HCT116 (cell line): Measurements from ENCODE around the gene FAM20B. TPM values are rescaled to one million over a fixed set of nuclear protein-coding genes. Genes with fewer than 3 reads are reported as not detected.

Experiments
- ATAC-seq: fragments of 200-7000 bp; cut with Tn5 transposase; 2 replicates; pipeline ENCODE4 v1.9.1; 2020; ENCODE audit warnings: mild to moderate bottlenecking, moderate library complexity
- BruUV-seq: library from RNA; stranded (reverse); fragments of 400-500 nt; replicated peaks from 2 replicates; lab custom pipeline; 2021; lab: Mats Ljungman, UMichigan
- CTCF ChIA-PET: fragments of 300-600 bp; sonication (Branson Sonifier 250); formaldehyde crosslinking; loops from one replicate; lab custom pipeline; 2021; ENCODE audit warnings: antibody characterized with exemption; lab: Charles Lee
- POLR2A ChIA-PET: fragments of 300-600, 350-600 bp; sonication (Branson Sonifier 250); formaldehyde crosslinking; loops from one replicate; lab custom pipeline; 2021; ENCODE audit warnings: antibody characterized with exemption; lab: Charles Lee
- RAD21 ChIA-PET, 2 experiments: fragments of 300-600 bp; sonication (Branson Sonifier 250); formaldehyde crosslinking; loops; one replicate each; lab custom pipeline; 2023; ENCODE audit warnings: low total read pairs in 2 of 2; ENCODE audit not compliant: uncharacterized antibody in 2 of 2, unreplicated experiment in 2 of 2, low non-redundant PET in 1 of 2; lab: Charles Lee
- DNase-seq: peaks from one replicate; pipeline ENCODE4 v3.0.0-alpha.2; 2010; ENCODE audit warnings: low read depth, low spot score
- H2AFZ ChIP-seq: fragments of 200-600 bp; shearing (Covaris generic), sonication (generic); 2 replicates; pipeline ENCODE4 v1.6.1; 2017; ENCODE audit warnings: low read depth, mixed run types, mixed read lengths, antibody characterized with exemption, low read length; ENCODE audit not compliant: poor library complexity, severe bottlenecking
- H3K27ac ChIP-seq: 2 replicates; pipeline ENCODE4 v1.5.1; 2012; ENCODE audit warnings: low read depth, low read length
- H3K27me3 ChIP-seq: fragments of 200-600 bp; sonication (generic); 2 replicates; pipeline ENCODE4 v1.6.1; 2016; ENCODE audit warnings: mixed run types, low read length, mixed read lengths; ENCODE audit not compliant: insufficient read depth
- H3K36me3 ChIP-seq, 2 experiments: fragments of 200-500 bp in 1 of 2; fragments of 200-600 bp in 1 of 2; sonication (Bioruptor generic) in 1 of 2; sonication (generic) in 1 of 2; 2 replicates each; pipeline versions ENCODE4 v1.5.1 to v1.6.1; 2014 to 2016; ENCODE audit warnings: low read length in 2 of 2, inconsistent platforms in 1 of 2, mixed read lengths in 1 of 2, mixed run types in 1 of 2; ENCODE audit not compliant: insufficient read depth in 2 of 2, control insufficient read depth in 1 of 2
- H3K4me1 ChIP-seq, 2 experiments: fragments of 200-600 bp in 1 of 2; sonication (generic) in 1 of 2; 2 replicates each; pipeline versions ENCODE4 v1.5.1 to v1.6.1; 2012 to 2017; ENCODE audit warnings: low read length in 2 of 2, inconsistent platforms in 1 of 2, mild to moderate bottlenecking in 1 of 2, mixed read lengths in 1 of 2, mixed run types in 1 of 2, moderate library complexity in 1 of 2; ENCODE audit not compliant: insufficient read depth in 2 of 2, control insufficient read depth in 1 of 2
- H3K4me2 ChIP-seq: fragments of 200-600 bp; sonication (generic); 2 replicates; pipeline ENCODE4 v1.6.1; 2017; ENCODE audit warnings: mixed run types, low read length, mixed read lengths
- H3K4me3 ChIP-seq, 2 experiments: fragments of 200-600 bp in 1 of 2; sonication (generic) in 1 of 2; replicated peaks in 1 of 2; 2 replicates each; pipeline ENCODE4 v1.5.1; 2011 to 2016; ENCODE audit warnings: low read length in 2 of 2, control low read depth in 1 of 2, low read depth in 1 of 2, mild to moderate bottlenecking in 1 of 2, mixed read lengths in 1 of 2, mixed run types in 1 of 2
- H3K79me2 ChIP-seq: fragments of 200-600 bp; sonication (generic); 2 replicates; pipeline ENCODE4 v1.6.1; 2017; ENCODE audit warnings: mild to moderate bottlenecking, mixed run types, low read length, moderate library complexity, mixed read lengths; ENCODE audit not compliant: insufficient read depth
- H3K9ac ChIP-seq: fragments of 200-600 bp; sonication (generic); 2 replicates; pipeline ENCODE4 v1.6.1; 2016; ENCODE audit warnings: low read length, mixed read lengths
- H3K9me2 ChIP-seq: fragments of 200-600 bp; sonication (generic), shearing (Covaris generic); 2 replicates; pipeline ENCODE4 v1.6.1; 2017; ENCODE audit warnings: mixed run types, mild to moderate bottlenecking, moderate library complexity; ENCODE audit not compliant: insufficient read depth
- H3K9me3 ChIP-seq, 2 experiments: fragments of 200-500 bp in 1 of 2; fragments of 200-600 bp in 1 of 2; sonication (Bioruptor generic) in 1 of 2; sonication (generic) in 1 of 2; 2 replicates each; pipeline ENCODE4 v1.6.1; 2014 to 2017; ENCODE audit warnings: low read length in 2 of 2, mixed read lengths in 2 of 2, inconsistent platforms in 1 of 2, low read depth in 1 of 2, mild to moderate bottlenecking in 1 of 2, mixed run types in 1 of 2, moderate library complexity in 1 of 2; ENCODE audit not compliant: control insufficient read depth in 1 of 2, insufficient read depth in 1 of 2
- H4K20me1 ChIP-seq: fragments of 200-600 bp; sonication (generic), shearing (Covaris generic); 2 replicates; pipeline ENCODE4 v1.6.1; 2017; ENCODE audit warnings: mixed run types, mild to moderate bottlenecking, moderate library complexity; ENCODE audit not compliant: insufficient read depth
- EGR1 ChIP-seq: IDR thresholded peaks from 2 replicates; pipeline ENCODE4 v1.6.1; 2012; ENCODE audit warnings: low read depth
- EZH2 ChIP-seq: fragments of 200-600 bp; sonication (generic); IDR thresholded peaks from 2 replicates; pipeline ENCODE4 v1.6.1; 2017; ENCODE audit warnings: antibody characterized with exemption, mixed run types
- EZH2phosphoT487 ChIP-seq: fragments of 200-600 bp; IDR thresholded peaks from 2 replicates; pipeline ENCODE4 v1.6.1; 2018; ENCODE audit warnings: antibody characterized with exemption, borderline replicate concordance
- JUND ChIP-seq: IDR thresholded peaks from 2 replicates; pipeline ENCODE4 v1.6.1; 2012
- POLR2A ChIP-seq: IDR thresholded peaks from 2 replicates; pipeline ENCODE4 v1.7.0; 2011; ENCODE audit warnings: borderline replicate concordance; ENCODE audit not compliant: insufficient read depth, insufficient read length; ENCODE audit errors: extremely low read depth
- POLR2AphosphoS5 ChIP-seq: IDR thresholded peaks from 2 replicates; pipeline ENCODE4 v1.6.1; 2011; ENCODE audit warnings: mild to moderate bottlenecking, low read depth, low read length, moderate library complexity
- SIN3A ChIP-seq: IDR thresholded peaks from 2 replicates; pipeline ENCODE4 v1.6.1; 2012; ENCODE audit warnings: low read depth
- SP1 ChIP-seq: IDR thresholded peaks from 2 replicates; pipeline ENCODE4 v1.6.1; 2012; ENCODE audit warnings: low read depth
- TCF7L2 ChIP-seq: IDR thresholded peaks from 2 replicates; pipeline ENCODE4 v1.7.0; 2011; ENCODE audit warnings: borderline replicate concordance, inconsistent platforms; ENCODE audit not compliant: insufficient read depth, insufficient read length; ENCODE audit errors: extremely low read depth
- YY1 ChIP-seq: IDR thresholded peaks from 2 replicates; pipeline ENCODE4 v1.6.1; 2011; ENCODE audit warnings: low read length, low read depth, moderate library complexity, mild to moderate bottlenecking; ENCODE audit not compliant: insufficient replicate concordance; ENCODE audit errors: extremely low read depth
- ZNF274 ChIP-seq: fragments of 200-500 bp; sonication (Bioruptor generic); IDR thresholded peaks from 2 replicates; pipeline ENCODE4 v1.6.1; 2014; ENCODE audit warnings: mild to moderate bottlenecking, low read depth, low read length, inconsistent platforms
- intact Hi-C: fragments of 100-400 bp; cut with micrococcal nuclease; formaldehyde crosslinking; loops from 2 replicates; pipeline ENCODE4 v1.10.0; 2022
- total RNA-seq: library from RNA; stranded (reverse); gene quantifications from one replicate; pipeline ENCODE4 v1.2.1, GENCODE V29; 2021; ENCODE audit not compliant: unreplicated experiment
- TF ChIP-seq, protein P1 (sequence below), 3 experiments: fragments of 200-600 bp in 1 of 3; sonication (generic) in 1 of 3; IDR thresholded peaks in 2 of 3; conservative IDR thresholded peaks in 1 of 3; 2 replicates each; pipeline ENCODE4 v1.5.1; 2012 to 2017; ENCODE audit warnings: low read depth in 2 of 3, low read length in 2 of 3, antibody characterized with exemption in 1 of 3, borderline replicate concordance in 1 of 3, control low read depth in 1 of 3, mild to moderate bottlenecking in 1 of 3, mixed read lengths in 1 of 3, mixed run types in 1 of 3, moderate library complexity in 1 of 3; ENCODE audit not compliant: insufficient read depth in 1 of 3
- TF ChIP-seq, protein P2 (sequence below): IDR thresholded peaks from 2 replicates; pipeline ENCODE4 v1.6.1; 2012
- TF ChIP-seq, protein P3 (sequence below): IDR thresholded peaks from 2 replicates; pipeline ENCODE4 v1.6.1; 2012; ENCODE audit warnings: low read depth
- TF ChIP-seq, protein P4 (sequence below): IDR thresholded peaks from 2 replicates; pipeline ENCODE4 v1.6.1; 2012

The FAM20B gene
- total RNA-seq, 1 experiment from 2014 or later = 36.7 TPM

DNA sequence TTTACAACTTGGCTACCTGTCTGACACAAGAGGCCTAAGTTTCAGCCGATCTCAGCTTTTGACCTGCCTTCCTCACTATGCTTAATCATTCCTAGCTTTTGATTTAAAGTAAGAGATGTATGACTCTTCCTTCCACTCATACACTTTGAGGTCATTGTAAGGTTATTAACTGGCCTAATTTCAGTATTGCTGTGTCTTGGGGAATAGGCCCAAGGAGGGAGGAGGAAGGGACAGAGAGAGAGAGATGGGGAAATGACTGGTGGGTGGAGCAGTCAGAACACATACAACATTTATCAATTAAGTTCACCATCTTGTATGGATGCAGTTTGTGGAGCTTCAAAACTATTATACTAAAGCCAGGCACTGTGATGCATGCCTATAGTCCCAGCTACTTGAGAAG lies 28.3 kb upstream of the FAM20B start:
- no peak for DNase-seq
- no peaks in the 10 kb centered on the region for H3K79me2 ChIP-seq
- H3K4me1 ChIP-seq = peaks cover 0 to 4% of the 10 kb centered on the region in 2 experiments; a peak in 3 of 4 replicates
- no peak for TF ChIP-seq JUND
- TF ChIP-seq, protein P1, sequence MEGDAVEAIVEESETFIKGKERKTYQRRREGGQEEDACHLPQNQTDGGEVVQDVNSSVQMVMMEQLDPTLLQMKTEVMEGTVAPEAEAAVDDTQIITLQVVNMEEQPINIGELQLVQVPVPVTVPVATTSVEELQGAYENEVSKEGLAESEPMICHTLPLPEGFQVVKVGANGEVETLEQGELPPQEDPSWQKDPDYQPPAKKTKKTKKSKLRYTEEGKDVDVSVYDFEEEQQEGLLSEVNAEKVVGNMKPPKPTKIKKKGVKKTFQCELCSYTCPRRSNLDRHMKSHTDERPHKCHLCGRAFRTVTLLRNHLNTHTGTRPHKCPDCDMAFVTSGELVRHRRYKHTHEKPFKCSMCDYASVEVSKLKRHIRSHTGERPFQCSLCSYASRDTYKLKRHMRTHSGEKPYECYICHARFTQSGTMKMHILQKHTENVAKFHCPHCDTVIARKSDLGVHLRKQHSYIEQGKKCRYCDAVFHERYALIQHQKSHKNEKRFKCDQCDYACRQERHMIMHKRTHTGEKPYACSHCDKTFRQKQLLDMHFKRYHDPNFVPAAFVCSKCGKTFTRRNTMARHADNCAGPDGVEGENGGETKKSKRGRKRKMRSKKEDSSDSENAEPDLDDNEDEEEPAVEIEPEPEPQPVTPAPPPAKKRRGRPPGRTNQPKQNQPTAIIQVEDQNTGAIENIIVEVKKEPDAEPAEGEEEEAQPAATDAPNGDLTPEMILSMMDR (IDR thresholded peaks at IDR 0.05 in 2 of 3, conservative IDR thresholded peaks at IDR 0.05 in 1 of 3; ENCODE audit: borderline replicate concordance in 1 of 3, insufficient read depth in 1 of 3, low read depth in 2 of 3, low read length in 2 of 3) = no peak
- TF ChIP-seq TCF7L2 = no peak
- TF ChIP-seq, protein P2, sequence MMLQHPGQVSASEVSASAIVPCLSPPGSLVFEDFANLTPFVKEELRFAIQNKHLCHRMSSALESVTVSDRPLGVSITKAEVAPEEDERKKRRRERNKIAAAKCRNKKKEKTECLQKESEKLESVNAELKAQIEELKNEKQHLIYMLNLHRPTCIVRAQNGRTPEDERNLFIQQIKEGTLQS = no peak
- TF ChIP-seq ZNF274 = no peak
- no peak for TF ChIP-seq POLR2A
- H4K20me1 ChIP-seq = no peaks in the 10 kb centered on the region
- H2AFZ ChIP-seq = no peak overlapping the region
- ATAC-seq = no peak
- no peak overlapping the region for H3K27ac ChIP-seq
- intact Hi-C loops = no loop called here
- CTCF ChIA-PET = no interaction called here
- no peak overlapping the region for H3K4me3 ChIP-seq
- POLR2A ChIA-PET = no interaction called here
- RAD21 ChIA-PET = no interaction called here
- no peaks in the 10 kb centered on the region for H3K9me2 ChIP-seq
- BruUV-seq = no TSS peak
- H3K27me3 ChIP-seq = no peaks in the 10 kb centered on the region
- no peaks in the 10 kb centered on the region for H3K36me3 ChIP-seq
- H3K9me3 ChIP-seq = no peaks in the 10 kb centered on the region
- no peak overlapping the region for H3K4me2 ChIP-seq
- no peak overlapping the region for H3K9ac ChIP-seq

DNA sequence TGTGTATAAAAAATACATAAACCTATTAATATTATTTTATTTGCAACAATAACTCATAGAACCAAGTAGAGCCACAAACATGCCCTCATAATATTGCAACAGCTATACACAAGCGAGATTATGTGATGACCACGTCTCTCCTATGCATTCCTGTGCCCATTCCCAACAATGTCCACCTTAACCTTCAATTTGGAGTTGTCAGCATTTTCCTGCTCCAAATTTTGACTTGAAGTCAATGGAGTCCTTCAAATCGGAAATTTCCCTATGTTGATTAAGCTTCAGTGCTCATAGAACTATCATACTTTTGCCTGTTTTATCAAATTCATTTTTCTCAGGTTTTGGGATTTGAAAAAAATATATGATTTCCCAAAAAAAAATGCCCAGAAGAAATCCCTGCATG lies 27.4 kb upstream of the FAM20B start:
- H2AFZ ChIP-seq = no peak overlapping the region
- H3K27ac ChIP-seq = no peak overlapping the region
- TF ChIP-seq EGR1 (no peak), SP1 (no peak), EZH2phosphoT487 (no peak), POLR2AphosphoS5 (no peak), EZH2 (no peak), SIN3A (no peak), YY1 (no peak), ZNF274 (no peak)
- TF ChIP-seq, protein P3, sequence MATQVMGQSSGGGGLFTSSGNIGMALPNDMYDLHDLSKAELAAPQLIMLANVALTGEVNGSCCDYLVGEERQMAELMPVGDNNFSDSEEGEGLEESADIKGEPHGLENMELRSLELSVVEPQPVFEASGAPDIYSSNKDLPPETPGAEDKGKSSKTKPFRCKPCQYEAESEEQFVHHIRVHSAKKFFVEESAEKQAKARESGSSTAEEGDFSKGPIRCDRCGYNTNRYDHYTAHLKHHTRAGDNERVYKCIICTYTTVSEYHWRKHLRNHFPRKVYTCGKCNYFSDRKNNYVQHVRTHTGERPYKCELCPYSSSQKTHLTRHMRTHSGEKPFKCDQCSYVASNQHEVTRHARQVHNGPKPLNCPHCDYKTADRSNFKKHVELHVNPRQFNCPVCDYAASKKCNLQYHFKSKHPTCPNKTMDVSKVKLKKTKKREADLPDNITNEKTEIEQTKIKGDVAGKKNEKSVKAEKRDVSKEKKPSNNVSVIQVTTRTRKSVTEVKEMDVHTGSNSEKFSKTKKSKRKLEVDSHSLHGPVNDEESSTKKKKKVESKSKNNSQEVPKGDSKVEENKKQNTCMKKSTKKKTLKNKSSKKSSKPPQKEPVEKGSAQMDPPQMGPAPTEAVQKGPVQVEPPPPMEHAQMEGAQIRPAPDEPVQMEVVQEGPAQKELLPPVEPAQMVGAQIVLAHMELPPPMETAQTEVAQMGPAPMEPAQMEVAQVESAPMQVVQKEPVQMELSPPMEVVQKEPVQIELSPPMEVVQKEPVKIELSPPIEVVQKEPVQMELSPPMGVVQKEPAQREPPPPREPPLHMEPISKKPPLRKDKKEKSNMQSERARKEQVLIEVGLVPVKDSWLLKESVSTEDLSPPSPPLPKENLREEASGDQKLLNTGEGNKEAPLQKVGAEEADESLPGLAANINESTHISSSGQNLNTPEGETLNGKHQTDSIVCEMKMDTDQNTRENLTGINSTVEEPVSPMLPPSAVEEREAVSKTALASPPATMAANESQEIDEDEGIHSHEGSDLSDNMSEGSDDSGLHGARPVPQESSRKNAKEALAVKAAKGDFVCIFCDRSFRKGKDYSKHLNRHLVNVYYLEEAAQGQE = no peak
- TF ChIP-seq, protein P4, sequence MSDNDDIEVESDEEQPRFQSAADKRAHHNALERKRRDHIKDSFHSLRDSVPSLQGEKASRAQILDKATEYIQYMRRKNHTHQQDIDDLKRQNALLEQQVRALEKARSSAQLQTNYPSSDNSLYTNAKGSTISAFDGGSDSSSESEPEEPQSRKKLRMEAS = no peak
- TF ChIP-seq, protein P2 = no peak
- H3K4me3 ChIP-seq = no peak overlapping the region
- POLR2A ChIA-PET = no interaction called here
- no peaks in the 10 kb centered on the region for H3K9me2 ChIP-seq
- H3K36me3 ChIP-seq = no peaks in the 10 kb centered on the region
- no peaks in the 10 kb centered on the region for H4K20me1 ChIP-seq
- DNase-seq (no peak), ATAC-seq (no peak)
- intact Hi-C loops = no loop called here
- RAD21 ChIA-PET = no interaction called here
- no peak overlapping the region for H3K4me2 ChIP-seq
- no peak overlapping the region for H3K9ac ChIP-seq
- H3K4me1 ChIP-seq = peaks cover 0 to 11% of the 10 kb centered on the region in 2 experiments; a peak in 3 of 4 replicates
- H3K79me2 ChIP-seq = no peaks in the 10 kb centered on the region
- H3K27me3 ChIP-seq = no peaks in the 10 kb centered on the region
- no TSS peak for BruUV-seq
- no peaks in the 10 kb centered on the region for H3K9me3 ChIP-seq
- CTCF ChIA-PET = no interaction called here
